DND-41 (cell line): ENCODE data around the gene SPATS2L.

ENCODE experiments used
- ATAC-seq: fragments of 200-7000 bp; cut with Tn5 transposase; 3 replicates; pipeline ENCODE4 v1.9.1; 2021; ENCODE audit warnings: low read depth; ENCODE audit not compliant: insufficient read depth
- DNase-seq: peaks from one replicate; pipeline ENCODE4 v3.0.0-alpha.2; 2020
- H2AFZ ChIP-seq: 2 replicates; pipeline ENCODE4 v1.6.0; 2012; ENCODE audit warnings: low read depth, low read length
- H3K27ac ChIP-seq: 2 replicates; pipeline ENCODE4 v1.5.1; 2012; ENCODE audit warnings: low read length, inconsistent platforms
- H3K27me3 ChIP-seq: fragments of 200-600 bp; sonication (generic); 2 replicates; pipeline ENCODE4 v1.6.0; 2012; ENCODE audit warnings: low read length, mild to moderate bottlenecking, inconsistent platforms; ENCODE audit not compliant: insufficient read depth, poor library complexity
- H3K36me3 ChIP-seq: 2 replicates; pipeline ENCODE4 v1.5.1; 2012; ENCODE audit warnings: low read length, inconsistent platforms; ENCODE audit not compliant: insufficient read depth
- H3K4me1 ChIP-seq: 2 replicates; pipeline ENCODE4 v1.5.1; 2012; ENCODE audit warnings: mild to moderate bottlenecking, low read length; ENCODE audit not compliant: insufficient read depth
- H3K4me2 ChIP-seq: 2 replicates; pipeline ENCODE4 v1.6.0; 2012; ENCODE audit warnings: mild to moderate bottlenecking, moderate library complexity, low read length, inconsistent platforms; ENCODE audit not compliant: insufficient read depth
- H3K4me3 ChIP-seq, 2 experiments: fragments of 200-600 bp in 1 of 2; shearing (Covaris generic) in 1 of 2; 2 replicates each; pipeline ENCODE4 v1.5.1; 2012 to 2016; ENCODE audit warnings: inconsistent platforms in 2 of 2, low read length in 2 of 2, mild to moderate bottlenecking in 2 of 2, low read depth in 1 of 2, moderate library complexity in 1 of 2
- H3K79me2 ChIP-seq: 2 replicates; pipeline ENCODE4 v1.6.0; 2012; ENCODE audit warnings: low read length, inconsistent platforms; ENCODE audit not compliant: insufficient read depth
- H3K9ac ChIP-seq: 2 replicates; pipeline ENCODE4 v1.6.0; 2012; ENCODE audit warnings: low read depth, mild to moderate bottlenecking, inconsistent platforms, low read length, moderate library complexity
- H3K9me3 ChIP-seq: 2 replicates; pipeline ENCODE4 v1.5.1; 2012; ENCODE audit warnings: low read length, moderate library complexity, mild to moderate bottlenecking, inconsistent platforms; ENCODE audit not compliant: insufficient read depth, severe bottlenecking
- H4K20me1 ChIP-seq: 2 replicates; pipeline ENCODE4 v1.6.0; 2012; ENCODE audit warnings: low read length; ENCODE audit not compliant: insufficient read depth
- EZH2 ChIP-seq: IDR thresholded peaks from 3 replicates; pipeline ENCODE4 v1.6.1; 2012; ENCODE audit warnings: borderline replicate concordance, low read depth, mild to moderate bottlenecking, moderate library complexity, low read length, inconsistent platforms; ENCODE audit not compliant: severe bottlenecking
- TF ChIP-seq, protein P1 (sequence below): IDR thresholded peaks from 2 replicates; pipeline ENCODE4 v1.5.1; 2012; ENCODE audit warnings: borderline replicate concordance, low read length, moderate library complexity, mild to moderate bottlenecking; ENCODE audit not compliant: poor library complexity, severe bottlenecking; ENCODE audit errors: extremely low read depth

Gene SPATS2L

DNA sequence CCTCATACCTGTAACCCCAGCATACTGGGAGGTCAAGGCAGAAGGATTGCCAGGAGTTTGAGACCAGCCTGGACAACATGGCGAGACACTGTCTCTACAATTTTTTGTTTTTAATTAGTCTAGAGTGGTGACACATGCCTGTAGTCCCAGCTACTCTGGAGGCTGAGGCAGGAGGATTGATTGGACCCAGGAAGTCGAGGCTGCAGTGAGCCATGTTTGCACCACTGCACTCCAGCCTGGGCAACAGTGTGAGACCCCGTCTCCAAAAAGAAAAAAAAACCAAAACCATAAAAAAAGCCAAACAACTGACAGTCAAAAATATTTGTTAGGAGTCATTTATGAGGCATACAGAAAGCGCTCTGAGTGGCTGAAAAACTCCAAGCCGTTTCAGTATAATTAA lies 107.9 kb downstream of the SPATS2L start:
- no peaks in the 10 kb centered on the region for H3K36me3 ChIP-seq
- H3K27ac ChIP-seq = no peak overlapping the region
- H3K79me2 ChIP-seq = no peaks in the 10 kb centered on the region
- no peak overlapping the region for H3K4me2 ChIP-seq
- no peak overlapping the region for H2AFZ ChIP-seq
- no peaks in the 10 kb centered on the region for H3K9me3 ChIP-seq
- no peaks in the 10 kb centered on the region for H3K4me1 ChIP-seq
- H4K20me1 ChIP-seq = no peaks in the 10 kb centered on the region
- H3K4me3 ChIP-seq = no peak overlapping the region
- TF ChIP-seq EZH2 = no peak
- TF ChIP-seq, protein P1, sequence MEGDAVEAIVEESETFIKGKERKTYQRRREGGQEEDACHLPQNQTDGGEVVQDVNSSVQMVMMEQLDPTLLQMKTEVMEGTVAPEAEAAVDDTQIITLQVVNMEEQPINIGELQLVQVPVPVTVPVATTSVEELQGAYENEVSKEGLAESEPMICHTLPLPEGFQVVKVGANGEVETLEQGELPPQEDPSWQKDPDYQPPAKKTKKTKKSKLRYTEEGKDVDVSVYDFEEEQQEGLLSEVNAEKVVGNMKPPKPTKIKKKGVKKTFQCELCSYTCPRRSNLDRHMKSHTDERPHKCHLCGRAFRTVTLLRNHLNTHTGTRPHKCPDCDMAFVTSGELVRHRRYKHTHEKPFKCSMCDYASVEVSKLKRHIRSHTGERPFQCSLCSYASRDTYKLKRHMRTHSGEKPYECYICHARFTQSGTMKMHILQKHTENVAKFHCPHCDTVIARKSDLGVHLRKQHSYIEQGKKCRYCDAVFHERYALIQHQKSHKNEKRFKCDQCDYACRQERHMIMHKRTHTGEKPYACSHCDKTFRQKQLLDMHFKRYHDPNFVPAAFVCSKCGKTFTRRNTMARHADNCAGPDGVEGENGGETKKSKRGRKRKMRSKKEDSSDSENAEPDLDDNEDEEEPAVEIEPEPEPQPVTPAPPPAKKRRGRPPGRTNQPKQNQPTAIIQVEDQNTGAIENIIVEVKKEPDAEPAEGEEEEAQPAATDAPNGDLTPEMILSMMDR = no peak
- DNase-seq (no peak), ATAC-seq (no peak)
- no peak overlapping the region for H3K9ac ChIP-seq
- H3K27me3 ChIP-seq = peaks cover 3% of the 10 kb centered on the region

DNA sequence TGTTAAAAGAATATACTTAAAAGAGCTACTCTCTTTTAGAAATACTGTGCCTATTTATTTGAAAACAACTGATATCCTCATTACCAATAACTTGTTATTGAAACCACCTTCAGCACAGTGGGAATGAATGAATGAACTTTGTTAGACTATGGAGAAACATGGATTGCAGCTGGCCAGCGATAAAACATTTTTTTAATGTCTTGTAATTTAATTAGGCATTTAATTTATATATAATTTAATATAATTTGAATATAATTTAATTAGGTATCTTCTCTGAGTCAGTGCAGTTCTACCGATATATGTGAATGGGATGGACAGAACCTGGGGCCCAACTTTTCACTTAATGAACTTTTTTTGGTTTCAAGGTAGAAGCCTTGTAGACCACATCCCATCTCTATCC lies 109.0 kb downstream of the SPATS2L start:
- TF ChIP-seq, protein P1 = no peak
- no peak for TF ChIP-seq EZH2
- no peaks in the 10 kb centered on the region for H3K4me1 ChIP-seq
- ATAC-seq (no peak), DNase-seq (no peak)
- H2AFZ ChIP-seq = no peak overlapping the region
- no peak overlapping the region for H3K4me2 ChIP-seq
- no peaks in the 10 kb centered on the region for H3K79me2 ChIP-seq
- no peak overlapping the region for H3K9ac ChIP-seq
- H3K9me3 ChIP-seq = no peaks in the 10 kb centered on the region
- peaks cover 5% of the 10 kb centered on the region for H3K27me3 ChIP-seq
- H3K36me3 ChIP-seq = no peaks in the 10 kb centered on the region
- H3K4me3 ChIP-seq = no peak overlapping the region
- no peak overlapping the region for H3K27ac ChIP-seq
- H4K20me1 ChIP-seq = no peaks in the 10 kb centered on the region

DNA sequence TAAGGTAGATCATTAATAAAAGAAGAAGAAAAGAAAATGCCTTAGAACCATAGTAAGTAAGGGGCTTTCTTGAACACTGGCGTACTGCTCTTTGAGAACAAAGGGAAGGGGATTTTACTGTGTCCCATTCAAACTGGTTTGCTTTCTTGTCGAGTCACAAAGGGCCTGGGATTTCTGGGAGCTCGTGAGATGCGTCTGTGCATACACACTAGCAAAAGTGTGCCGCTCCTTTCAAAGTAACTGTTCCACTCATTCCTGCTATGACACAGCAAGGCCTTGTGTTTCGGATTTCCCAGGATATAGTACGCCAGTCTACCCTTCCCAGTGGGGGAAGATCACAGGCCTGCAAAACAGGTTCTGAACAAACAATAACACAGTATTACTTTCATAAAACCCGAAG lies 110.4 kb downstream of the SPATS2L start:
- TF ChIP-seq, protein P1 = no peak
- TF ChIP-seq EZH2 = no peak
- Histone ChIP-seq H3K4me2 (no peak overlapping the region), H3K9ac (no peak overlapping the region), H3K36me3 (no peaks in the 10 kb centered on the region), H3K9me3 (no peaks in the 10 kb centered on the region), H4K20me1 (no peaks in the 10 kb centered on the region), H3K4me1 (no peaks in the 10 kb centered on the region), H3K27ac (no peak overlapping the region), H3K27me3 (peaks cover 6% of the 10 kb centered on the region), H3K79me2 (no peaks in the 10 kb centered on the region), H3K4me3 (no peak overlapping the region), H2AFZ (no peak overlapping the region)
- no peak for DNase-seq
- no peak for ATAC-seq

DNA sequence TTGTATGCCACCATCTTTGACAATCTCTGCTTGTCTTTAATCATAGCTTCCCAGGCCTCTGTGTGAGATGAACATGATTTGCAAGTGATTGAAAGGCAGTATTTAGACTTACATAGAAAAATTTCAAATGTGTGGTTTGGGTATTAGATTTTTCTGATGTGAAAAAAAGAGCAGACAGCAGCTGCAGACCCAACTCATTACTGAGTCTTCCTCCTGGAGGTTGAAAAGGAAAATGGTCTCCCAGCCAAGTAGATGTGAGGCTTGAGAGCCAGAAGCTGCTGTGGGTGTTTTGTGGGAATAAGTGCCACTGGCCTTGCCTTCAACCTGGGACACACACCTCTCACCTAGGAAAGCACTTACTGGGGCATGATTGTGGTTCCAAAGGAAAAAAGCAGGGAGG lies 110.9 kb downstream of the SPATS2L start:
- no peaks in the 10 kb centered on the region for H3K36me3 ChIP-seq
- no peak for ATAC-seq
- no peaks in the 10 kb centered on the region for H3K4me1 ChIP-seq

More for the DNA sequence above, 110.9 kb downstream of the SPATS2L start:
- TF ChIP-seq, protein P1 = no peak
- no peak for TF ChIP-seq EZH2
- Histone ChIP-seq H2AFZ (no peak overlapping the region), H3K27me3 (peaks cover 6% of the 10 kb centered on the region), H3K4me3 (no peak overlapping the region), H4K20me1 (no peaks in the 10 kb centered on the region), H3K9ac (no peak overlapping the region), H3K4me2 (no peak overlapping the region), H3K27ac (no peak overlapping the region), H3K9me3 (no peaks in the 10 kb centered on the region), H3K79me2 (no peaks in the 10 kb centered on the region)
- no peak for DNase-seq
